Neural progenitor cell (in vitro differentiated cells): Measurements from ENCODE around the gene SLTM. TPM values are rescaled to one million over a fixed set of nuclear protein-coding genes. Genes with fewer than 3 reads are reported as not detected.

ENCODE experiments used
- DNase-seq: peaks from one replicate; pipeline ENCODE4 v3.0.0-alpha.2; 2016; ENCODE audit warnings: low spot score
- H2AFZ ChIP-seq: fragments of 200-600 bp; sonication (generic); replicated peaks from 2 replicates; pipeline ENCODE4 v1.6.1; 2016; ENCODE audit warnings: antibody characterized with exemption
- H3F3A ChIP-seq: fragments of 200-600 bp; sonication (generic); 2 replicates; pipeline ENCODE4 v1.6.1; 2016; ENCODE audit warnings: antibody characterized with exemption, low read depth
- H3K27ac ChIP-seq: fragments of 200-600 bp; sonication (generic); 2 replicates; pipeline ENCODE4 v1.5.1; 2016; ENCODE audit warnings: mild to moderate bottlenecking
- H3K27me3 ChIP-seq: fragments of 200-600 bp; sonication (generic); 2 replicates; pipeline ENCODE4 v1.6.1; 2016; ENCODE audit warnings: mild to moderate bottlenecking, moderate library complexity
- H3K36me3 ChIP-seq: fragments of 200-600 bp; sonication (generic); 2 replicates; pipeline ENCODE4 v1.5.1; 2016
- H3K4me1 ChIP-seq: fragments of 200-600 bp; sonication (generic); 2 replicates; pipeline ENCODE4 v1.6.1; 2016; ENCODE audit warnings: mixed run types
- H3K4me2 ChIP-seq: fragments of 200-600 bp; sonication (generic); 2 replicates; pipeline ENCODE4 v1.6.1; 2016
- H3K4me3 ChIP-seq: fragments of 200-600 bp; sonication (generic); 2 replicates; pipeline ENCODE4 v1.5.1; 2016
- H3K79me2 ChIP-seq: fragments of 200-600 bp; sonication (generic); 2 replicates; pipeline ENCODE4 v1.6.1; 2016; ENCODE audit warnings: low read depth
- H3K9ac ChIP-seq: fragments of 200-600 bp; sonication (generic); 2 replicates; pipeline ENCODE4 v1.6.1; 2016
- H3K9me3 ChIP-seq: fragments of 200-600 bp; sonication (generic); 2 replicates; pipeline ENCODE4 v1.5.1; 2016; ENCODE audit warnings: low read depth
- H4K20me1 ChIP-seq: fragments of 200-600 bp; sonication (generic); 2 replicates; pipeline ENCODE4 v1.6.1; 2016; ENCODE audit warnings: low read depth
- H3K27ac Mint-ChIP-seq: 3 replicates; pipeline ENCODE4 v1.8.0; 2021; ENCODE audit warnings: mixed read lengths
- H3K27me3 Mint-ChIP-seq: 2 replicates; pipeline ENCODE4 v1.8.0; 2022; ENCODE audit warnings: low read depth, mild to moderate bottlenecking, inconsistent platforms, moderate library complexity, mixed read lengths; ENCODE audit not compliant: insufficient read depth
- H3K36me3 Mint-ChIP-seq: 3 replicates; pipeline ENCODE4 v1.8.0; 2021; ENCODE audit warnings: mixed read lengths
- H3K4me1 Mint-ChIP-seq: 3 replicates; pipeline ENCODE4 v1.8.0; 2021; ENCODE audit warnings: mixed read lengths
- H3K4me3 Mint-ChIP-seq: 3 replicates; pipeline ENCODE4 v1.8.0; 2021; ENCODE audit warnings: mild to moderate bottlenecking, moderate library complexity, mixed read lengths
- H3K9me3 Mint-ChIP-seq: 3 replicates; pipeline ENCODE4 v1.8.0; 2020; ENCODE audit warnings: mixed read lengths
- CTCF ChIP-seq: fragments of 200-600 bp; sonication (generic); IDR thresholded peaks from 2 replicates; pipeline ENCODE4 v1.5.1; 2017; ENCODE audit warnings: antibody characterized with exemption, mild to moderate bottlenecking
- EZH2 ChIP-seq: fragments of 200-600 bp; sonication (generic); IDR thresholded peaks from 2 replicates; pipeline ENCODE4 v1.6.1; 2017; ENCODE audit warnings: antibody characterized with exemption, mild to moderate bottlenecking, moderate library complexity
- EZH2phosphoT487 ChIP-seq: fragments of 200-600 bp; sonication (generic); IDR thresholded peaks from 2 replicates; pipeline ENCODE4 v1.6.1; 2017; ENCODE audit warnings: antibody characterized with exemption
- total RNA-seq: library from RNA; depleted of rRNA; stranded (reverse); fragments of >200 nt; gene quantifications from 2 replicates; pipeline ENCODE4 v1.2.3, GENCODE V29; 2015; ENCODE audit warnings: low replicate concordance

Gene SLTM
- total RNA-seq, 1 donor from 2014 or later, result 152 TPM

- no peak overlapping the region for H3K4me3 Mint-ChIP-seq
- peaks cover 99% of the 10 kb centered on the region for H3K79me2 ChIP-seq
- no peak overlapping the region for H3K4me3 ChIP-seq
- no peak overlapping the region for H3K4me2 ChIP-seq
- peaks cover 14% of the 10 kb centered on the region for H3F3A ChIP-seq
- H3K9me3 ChIP-seq, result no peaks in the 10 kb centered on the region
- no peaks in the 10 kb centered on the region for H3K27me3 Mint-ChIP-seq
- H3K27ac Mint-ChIP-seq, result no peak overlapping the region
- H3K4me1 Mint-ChIP-seq, result peaks cover 10% of the 10 kb centered on the region
- no peaks in the 10 kb centered on the region for H3K27me3 ChIP-seq
- H3K9ac ChIP-seq, result no peak overlapping the region
- DNase-seq, result no peak
- peaks cover 19% of the 10 kb centered on the region for H3K36me3 ChIP-seq
- TF ChIP-seq EZH2phosphoT487 (no peak), CTCF (no peak), EZH2 (no peak)
- peaks cover 5% of the 10 kb centered on the region for H3K36me3 Mint-ChIP-seq
- no peak overlapping the region for H3K27ac ChIP-seq
- no peaks in the 10 kb centered on the region for H3K9me3 Mint-ChIP-seq
- H3K4me1 ChIP-seq, result peaks cover 13% of the 10 kb centered on the region
- H4K20me1 ChIP-seq, result peaks cover 36% of the 10 kb centered on the region
- no peak overlapping the region for H2AFZ ChIP-seq
These were observed 6.7 kb downstream of the SLTM start for GRCh38 chr15:58926823-58927222.

GRCh38 chr15:58924327-58924726 lies 9.2 kb downstream of the SLTM start:
- H4K20me1 ChIP-seq, result peaks cover 32% of the 10 kb centered on the region
- no peak overlapping the region for H2AFZ ChIP-seq
- TF ChIP-seq CTCF, result no peak
- TF ChIP-seq EZH2, result no peak
- TF ChIP-seq EZH2phosphoT487, result no peak
- no peaks in the 10 kb centered on the region for H3K4me1 ChIP-seq
- Mint-ChIP-seq H3K4me3 (no peak overlapping the region), H3K4me1 (no peaks in the 10 kb centered on the region), H3K27ac (no peak overlapping the region), H3K36me3 (peaks cover 11% of the 10 kb centered on the region), H3K9me3 (no peaks in the 10 kb centered on the region), H3K27me3 (peaks cover 2% of the 10 kb centered on the region)
- H3K4me2 ChIP-seq, result no peak overlapping the region
- no peak overlapping the region for H3K4me3 ChIP-seq
- H3F3A ChIP-seq, result peaks cover 14% of the 10 kb centered on the region
- H3K9me3 ChIP-seq, result no peaks in the 10 kb centered on the region
- peaks cover 99% of the 10 kb centered on the region for H3K79me2 ChIP-seq
- no peak overlapping the region for H3K9ac ChIP-seq
- peaks cover 19% of the 10 kb centered on the region for H3K36me3 ChIP-seq
- no peak overlapping the region for H3K27ac ChIP-seq
- H3K27me3 ChIP-seq, result no peaks in the 10 kb centered on the region
- no peak for DNase-seq

- Histone ChIP-seq H3K4me3 (no peak overlapping the region), H3K4me2 (no peak overlapping the region), H3K79me2 (peaks cover 99% of the 10 kb centered on the region), H3K9ac (no peak overlapping the region), H3K27me3 (no peaks in the 10 kb centered on the region), H3K9me3 (no peaks in the 10 kb centered on the region), H3K27ac (no peak overlapping the region), H3K4me1 (no peaks in the 10 kb centered on the region), H4K20me1 (peaks cover 32% of the 10 kb centered on the region), H2AFZ (no peak overlapping the region), H3F3A (peaks cover 14% of the 10 kb centered on the region), H3K36me3 (peaks cover 16% of the 10 kb centered on the region)
- no peak for DNase-seq
- no peaks in the 10 kb centered on the region for H3K9me3 Mint-ChIP-seq
- peak overlapping the region; percentile 87 for H3K27ac Mint-ChIP-seq
- H3K4me1 Mint-ChIP-seq, result no peaks in the 10 kb centered on the region
- peaks cover 2% of the 10 kb centered on the region for H3K27me3 Mint-ChIP-seq
- H3K36me3 Mint-ChIP-seq, result peaks cover 11% of the 10 kb centered on the region
- TF ChIP-seq EZH2 (no peak), EZH2phosphoT487 (no peak), CTCF (no peak)
- no peak overlapping the region for H3K4me3 Mint-ChIP-seq
These were observed 9.7 kb downstream of the SLTM start for GRCh38 chr15:58923696-58924300.
